ENCODE results near the gene RALGPS2.
A peak's percentile ranks its signal among the peaks of the same experiment; 100 is the strongest.

RALGPS2 gene

DNA sequence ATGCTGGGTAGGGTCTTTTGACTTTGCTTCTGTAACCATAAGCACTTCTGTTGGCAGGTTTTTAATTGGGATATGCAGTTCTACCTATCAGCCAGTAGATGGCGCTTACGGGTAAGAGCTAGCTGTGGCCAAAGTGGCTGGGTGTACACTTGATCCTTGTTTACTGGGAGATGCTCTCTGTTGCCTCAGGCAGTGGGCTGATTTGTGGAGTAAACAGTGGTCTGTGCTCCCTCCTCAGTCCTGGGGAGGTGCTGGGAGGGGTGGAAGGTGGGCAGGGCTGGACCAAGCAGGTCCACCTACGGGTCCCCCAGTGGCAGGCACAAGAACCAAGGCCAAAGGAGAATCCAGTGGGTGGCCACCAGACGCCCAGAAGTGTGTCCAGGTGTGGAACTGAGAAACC is 43.4 kb downstream of the RALGPS2 start (continued):
- TF ChIP-seq, protein P1, sequence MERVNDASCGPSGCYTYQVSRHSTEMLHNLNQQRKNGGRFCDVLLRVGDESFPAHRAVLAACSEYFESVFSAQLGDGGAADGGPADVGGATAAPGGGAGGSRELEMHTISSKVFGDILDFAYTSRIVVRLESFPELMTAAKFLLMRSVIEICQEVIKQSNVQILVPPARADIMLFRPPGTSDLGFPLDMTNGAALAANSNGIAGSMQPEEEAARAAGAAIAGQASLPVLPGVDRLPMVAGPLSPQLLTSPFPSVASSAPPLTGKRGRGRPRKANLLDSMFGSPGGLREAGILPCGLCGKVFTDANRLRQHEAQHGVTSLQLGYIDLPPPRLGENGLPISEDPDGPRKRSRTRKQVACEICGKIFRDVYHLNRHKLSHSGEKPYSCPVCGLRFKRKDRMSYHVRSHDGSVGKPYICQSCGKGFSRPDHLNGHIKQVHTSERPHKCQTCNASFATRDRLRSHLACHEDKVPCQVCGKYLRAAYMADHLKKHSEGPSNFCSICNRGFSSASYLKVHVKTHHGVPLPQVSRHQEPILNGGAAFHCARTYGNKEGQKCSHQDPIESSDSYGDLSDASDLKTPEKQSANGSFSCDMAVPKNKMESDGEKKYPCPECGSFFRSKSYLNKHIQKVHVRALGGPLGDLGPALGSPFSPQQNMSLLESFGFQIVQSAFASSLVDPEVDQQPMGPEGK (CRISPR knock-in tag; IDR thresholded peaks at IDR 0.05; ENCODE audit: borderline replicate concordance): no peak
- TF ChIP-seq ZFP30 (CRISPR knock-in tag; IDR thresholded peaks at IDR 0.05) (no peak), GLIS3 (CRISPR knock-in tag; IDR thresholded peaks at IDR 0.05) (no peak), BACH2 (CRISPR knock-in tag; IDR thresholded peaks at IDR 0.05; ENCODE audit: borderline replicate concordance) (no peak)

DNA sequence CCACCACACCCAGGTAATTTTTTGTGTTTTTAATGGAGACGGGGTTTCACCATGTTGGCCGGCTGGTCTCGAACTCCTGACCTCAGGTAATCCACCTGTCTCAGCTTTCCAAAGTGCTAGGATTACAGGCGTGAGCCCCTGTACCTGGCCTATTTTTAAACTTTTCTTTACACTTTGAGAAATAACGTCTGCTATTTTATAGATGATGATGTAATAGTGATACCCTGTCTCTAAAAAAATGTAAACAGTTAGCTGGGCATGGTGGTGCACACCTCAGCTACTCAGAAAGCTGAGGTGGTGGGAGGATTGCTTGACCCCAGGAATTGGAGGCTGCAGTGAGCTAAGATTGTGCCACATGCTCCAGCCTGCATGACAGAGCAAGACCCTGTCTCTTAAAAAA is 47.9 kb downstream of the RALGPS2 start:
- ATAC-seq: no peak
- TF ChIP-seq ZC3H10 (CRISPR knock-in tag; IDR thresholded peaks at IDR 0.05) (no peak), ARNTL (CRISPR knock-in tag; IDR thresholded peaks at IDR 0.05; ENCODE audit: borderline replicate concordance, low read depth) (no peak)

DNA sequence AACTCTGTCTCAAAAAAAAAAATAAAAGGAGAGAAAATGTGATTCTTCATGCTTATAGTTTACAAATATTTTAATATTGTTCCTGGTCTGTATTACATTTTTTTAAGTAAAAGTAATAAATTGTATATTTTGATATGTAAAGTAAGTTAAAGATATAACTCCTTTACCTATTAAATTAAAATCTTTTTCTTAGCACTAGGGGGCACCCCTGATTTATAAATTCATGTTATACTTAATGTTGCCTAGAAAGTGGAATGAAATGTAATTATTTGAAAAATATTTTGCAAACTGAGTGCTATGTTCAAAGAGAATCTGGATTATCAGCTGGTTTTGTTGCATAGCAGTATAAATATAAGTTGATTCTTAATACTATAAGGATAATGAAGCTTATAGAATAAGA is 49.2 kb downstream of the RALGPS2 start:
- TF ChIP-seq ARNTL (CRISPR knock-in tag; IDR thresholded peaks at IDR 0.05; ENCODE audit: borderline replicate concordance, low read depth) (no peak), TCF4 (CRISPR knock-in tag; IDR thresholded peaks at IDR 0.05; ENCODE audit: borderline replicate concordance) (no peak), ZFP30 (CRISPR knock-in tag; IDR thresholded peaks at IDR 0.05) (no peak), ZFP3 (CRISPR knock-in tag; IDR thresholded peaks at IDR 0.05) (no peak), PPARA (CRISPR knock-in tag; IDR thresholded peaks at IDR 0.05; ENCODE audit: borderline replicate concordance) (no peak), CSDC2 (CRISPR knock-in tag; IDR thresholded peaks at IDR 0.05) (no peak), POU6F1 (CRISPR knock-in tag; IDR thresholded peaks at IDR 0.05; ENCODE audit: borderline replicate concordance, low read depth) (no peak), ZNF70 (CRISPR knock-in tag; IDR thresholded peaks at IDR 0.05) (no peak), ZC3H10 (CRISPR knock-in tag; IDR thresholded peaks at IDR 0.05) (no peak), ESRRG (CRISPR knock-in tag; IDR thresholded peaks at IDR 0.05) (no peak)
- TF ChIP-seq, protein P2, sequence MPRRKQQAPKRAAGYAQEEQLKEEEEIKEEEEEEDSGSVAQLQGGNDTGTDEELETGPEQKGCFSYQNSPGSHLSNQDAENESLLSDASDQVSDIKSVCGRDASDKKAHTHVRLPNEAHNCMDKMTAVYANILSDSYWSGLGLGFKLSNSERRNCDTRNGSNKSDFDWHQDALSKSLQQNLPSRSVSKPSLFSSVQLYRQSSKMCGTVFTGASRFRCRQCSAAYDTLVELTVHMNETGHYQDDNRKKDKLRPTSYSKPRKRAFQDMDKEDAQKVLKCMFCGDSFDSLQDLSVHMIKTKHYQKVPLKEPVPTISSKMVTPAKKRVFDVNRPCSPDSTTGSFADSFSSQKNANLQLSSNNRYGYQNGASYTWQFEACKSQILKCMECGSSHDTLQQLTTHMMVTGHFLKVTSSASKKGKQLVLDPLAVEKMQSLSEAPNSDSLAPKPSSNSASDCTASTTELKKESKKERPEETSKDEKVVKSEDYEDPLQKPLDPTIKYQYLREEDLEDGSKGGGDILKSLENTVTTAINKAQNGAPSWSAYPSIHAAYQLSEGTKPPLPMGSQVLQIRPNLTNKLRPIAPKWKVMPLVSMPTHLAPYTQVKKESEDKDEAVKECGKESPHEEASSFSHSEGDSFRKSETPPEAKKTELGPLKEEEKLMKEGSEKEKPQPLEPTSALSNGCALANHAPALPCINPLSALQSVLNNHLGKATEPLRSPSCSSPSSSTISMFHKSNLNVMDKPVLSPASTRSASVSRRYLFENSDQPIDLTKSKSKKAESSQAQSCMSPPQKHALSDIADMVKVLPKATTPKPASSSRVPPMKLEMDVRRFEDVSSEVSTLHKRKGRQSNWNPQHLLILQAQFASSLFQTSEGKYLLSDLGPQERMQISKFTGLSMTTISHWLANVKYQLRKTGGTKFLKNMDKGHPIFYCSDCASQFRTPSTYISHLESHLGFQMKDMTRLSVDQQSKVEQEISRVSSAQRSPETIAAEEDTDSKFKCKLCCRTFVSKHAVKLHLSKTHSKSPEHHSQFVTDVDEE (CRISPR knock-in tag; IDR thresholded peaks at IDR 0.05): no peak
- TF ChIP-seq, protein P3, sequence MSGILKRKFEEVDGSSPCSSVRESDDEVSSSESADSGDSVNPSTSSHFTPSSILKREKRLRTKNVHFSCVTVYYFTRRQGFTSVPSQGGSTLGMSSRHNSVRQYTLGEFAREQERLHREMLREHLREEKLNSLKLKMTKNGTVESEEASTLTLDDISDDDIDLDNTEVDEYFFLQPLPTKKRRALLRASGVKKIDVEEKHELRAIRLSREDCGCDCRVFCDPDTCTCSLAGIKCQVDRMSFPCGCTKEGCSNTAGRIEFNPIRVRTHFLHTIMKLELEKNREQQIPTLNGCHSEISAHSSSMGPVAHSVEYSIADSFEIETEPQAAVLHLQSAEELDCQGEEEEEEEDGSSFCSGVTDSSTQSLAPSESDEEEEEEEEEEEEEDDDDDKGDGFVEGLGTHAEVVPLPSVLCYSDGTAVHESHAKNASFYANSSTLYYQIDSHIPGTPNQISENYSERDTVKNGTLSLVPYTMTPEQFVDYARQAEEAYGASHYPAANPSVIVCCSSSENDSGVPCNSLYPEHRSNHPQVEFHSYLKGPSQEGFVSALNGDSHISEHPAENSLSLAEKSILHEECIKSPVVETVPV (CRISPR knock-in tag; IDR thresholded peaks at IDR 0.05): no peak
- peak; percentile 82 for ATAC-seq

- no peak for ATAC-seq
- TF ChIP-seq ZFP3 (CRISPR knock-in tag; IDR thresholded peaks at IDR 0.05) (no peak), ISL1 (CRISPR knock-in tag; IDR thresholded peaks at IDR 0.05) (no peak), GLIS3 (CRISPR knock-in tag; IDR thresholded peaks at IDR 0.05) (no peak), OSR1 (CRISPR knock-in tag; IDR thresholded peaks at IDR 0.05) (no peak), POU6F1 (CRISPR knock-in tag; IDR thresholded peaks at IDR 0.05; ENCODE audit: borderline replicate concordance, low read depth) (no peak), ZNF8 (CRISPR knock-in tag; IDR thresholded peaks at IDR 0.05) (no peak), ARNTL (CRISPR knock-in tag; IDR thresholded peaks at IDR 0.05; ENCODE audit: borderline replicate concordance, low read depth) (no peak), ZNF70 (CRISPR knock-in tag; IDR thresholded peaks at IDR 0.05) (no peak), ZNF565 (CRISPR knock-in tag; conservative IDR thresholded peaks at IDR 0.05; ENCODE audit: low read depth) (no peak), TCF4 (CRISPR knock-in tag; IDR thresholded peaks at IDR 0.05; ENCODE audit: borderline replicate concordance) (no peak), BACH2 (CRISPR knock-in tag; IDR thresholded peaks at IDR 0.05; ENCODE audit: borderline replicate concordance) (no peak), SNAI2 (CRISPR knock-in tag; IDR thresholded peaks at IDR 0.05) (no peak)
- TF ChIP-seq, protein P4, sequence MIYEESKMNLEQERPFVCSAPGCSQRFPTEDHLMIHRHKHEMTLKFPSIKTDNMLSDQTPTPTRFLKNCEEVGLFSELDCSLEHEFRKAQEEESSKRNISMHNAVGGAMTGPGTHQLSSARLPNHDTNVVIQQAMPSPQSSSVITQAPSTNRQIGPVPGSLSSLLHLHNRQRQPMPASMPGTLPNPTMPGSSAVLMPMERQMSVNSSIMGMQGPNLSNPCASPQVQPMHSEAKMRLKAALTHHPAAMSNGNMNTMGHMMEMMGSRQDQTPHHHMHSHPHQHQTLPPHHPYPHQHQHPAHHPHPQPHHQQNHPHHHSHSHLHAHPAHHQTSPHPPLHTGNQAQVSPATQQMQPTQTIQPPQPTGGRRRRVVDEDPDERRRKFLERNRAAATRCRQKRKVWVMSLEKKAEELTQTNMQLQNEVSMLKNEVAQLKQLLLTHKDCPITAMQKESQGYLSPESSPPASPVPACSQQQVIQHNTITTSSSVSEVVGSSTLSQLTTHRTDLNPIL (CRISPR knock-in tag; IDR thresholded peaks at IDR 0.05; ENCODE audit: low read depth): no peak
- TF ChIP-seq, protein P1 (CRISPR knock-in tag; IDR thresholded peaks at IDR 0.05; ENCODE audit: borderline replicate concordance): no peak
- TF ChIP-seq, protein P3 (CRISPR knock-in tag; IDR thresholded peaks at IDR 0.05): no peak
Observed at GRCh38 chr1:178776553-178776952, 51.5 kb downstream of the RALGPS2 start.
